Activated CD4-positive, alpha-beta T cell treated with anti-CD3 and anti-CD28 coated beads, Interleukin-10, Interleukin-2, amounts not matched to agents 100 ng/mL and 50 ng/mL, durations not matched to agents 16 hours and 8 hours (primary cell): ENCODE results near the gene TBC1D16.

Experiments used
- DNase-seq: peaks from one replicate; pipeline ENCODE4 v3.0.0-alpha.2; 2020

The TBC1D16 gene

DNA sequence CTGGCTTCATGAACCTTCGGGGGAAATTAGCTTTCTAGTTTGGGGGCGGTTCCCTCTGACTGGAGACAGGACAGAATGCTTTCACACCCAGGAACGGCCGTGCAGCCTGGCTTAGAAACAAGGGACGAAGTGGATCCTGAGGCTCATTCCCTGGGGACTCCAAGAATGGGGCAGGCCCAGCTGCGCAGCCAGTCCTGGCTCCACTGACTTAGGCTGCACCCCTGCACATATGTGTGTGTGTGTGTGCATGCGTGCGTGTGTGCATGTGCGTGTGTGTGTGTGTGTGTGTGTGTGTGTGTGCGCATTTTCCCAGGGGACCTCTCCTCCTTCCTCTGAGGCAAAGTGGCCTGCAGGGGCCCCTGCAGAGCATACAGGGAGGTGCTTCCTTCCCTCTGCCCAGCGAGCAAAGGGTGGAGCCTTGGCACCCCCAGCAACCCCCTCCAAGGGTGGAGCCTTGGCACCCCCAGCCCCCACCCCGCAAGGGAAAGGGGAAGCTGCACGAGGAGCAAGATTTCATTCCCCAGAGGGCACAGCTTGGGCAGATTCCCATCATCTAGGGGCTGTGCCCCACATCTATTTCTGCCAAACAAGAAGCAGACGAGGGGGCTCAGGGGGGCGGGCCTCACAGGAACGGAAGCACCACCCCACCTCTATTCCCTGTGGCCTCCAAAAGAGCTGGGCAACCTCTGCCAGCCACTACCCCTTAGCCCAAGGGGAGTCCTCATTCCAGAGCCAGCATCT, 98.9 kb downstream of the TBC1D16 start:
- DNase-seq: no peak

DNA sequence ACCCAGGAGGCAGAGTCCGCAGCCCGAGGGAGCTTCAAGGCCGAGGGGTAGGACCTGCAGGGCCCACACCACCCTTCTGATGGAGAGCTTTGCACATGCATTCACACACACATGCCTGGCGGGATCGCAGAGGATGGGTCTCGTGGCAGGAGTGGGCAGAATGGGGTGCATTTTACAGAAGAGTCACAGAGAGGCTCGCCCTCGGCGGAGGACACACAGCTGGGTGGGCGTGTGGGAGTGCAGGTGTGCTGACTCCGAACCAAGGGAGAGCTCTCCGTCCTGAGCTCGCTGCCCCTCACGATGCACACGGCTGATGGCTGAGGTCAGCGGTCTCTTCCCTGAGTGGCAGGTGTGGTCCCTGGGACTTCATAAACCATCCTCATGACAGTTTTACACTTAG, 99.6 kb downstream of the TBC1D16 start:
- no peak for DNase-seq

DNA sequence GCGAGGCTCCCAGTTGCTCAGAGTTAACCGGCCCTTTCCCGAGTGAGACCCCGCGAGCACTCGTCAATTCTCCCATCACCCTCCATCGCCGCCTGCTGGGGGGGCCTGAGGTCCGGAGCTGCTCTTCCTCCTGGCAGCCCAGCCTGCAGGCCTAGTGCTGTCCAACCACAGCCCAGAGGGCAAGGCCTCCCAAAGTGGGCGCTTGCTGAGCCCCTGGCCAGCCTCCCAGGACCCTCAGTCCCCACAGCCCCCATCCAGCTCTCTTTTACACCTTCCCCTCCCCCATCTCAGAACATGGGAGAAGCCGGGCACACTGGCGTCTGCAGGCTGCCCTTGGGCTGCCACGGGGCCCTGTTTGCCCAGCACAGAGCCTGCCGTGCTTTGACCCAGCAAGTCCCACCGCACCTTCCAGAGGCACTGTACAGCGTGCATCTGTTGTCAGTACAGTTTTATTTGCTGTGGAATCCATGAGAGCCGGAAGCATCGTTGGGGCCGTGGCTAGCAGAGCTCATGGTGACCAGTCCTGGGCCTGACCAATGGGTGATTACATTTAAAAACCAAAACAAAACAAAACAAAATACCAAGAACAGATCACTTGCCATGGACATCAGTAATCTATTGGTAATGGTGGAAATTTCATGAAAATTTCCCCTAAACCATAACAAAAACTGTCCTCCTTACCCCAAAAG, 100.3 kb downstream of the TBC1D16 start:
- no peak for DNase-seq

DNA sequence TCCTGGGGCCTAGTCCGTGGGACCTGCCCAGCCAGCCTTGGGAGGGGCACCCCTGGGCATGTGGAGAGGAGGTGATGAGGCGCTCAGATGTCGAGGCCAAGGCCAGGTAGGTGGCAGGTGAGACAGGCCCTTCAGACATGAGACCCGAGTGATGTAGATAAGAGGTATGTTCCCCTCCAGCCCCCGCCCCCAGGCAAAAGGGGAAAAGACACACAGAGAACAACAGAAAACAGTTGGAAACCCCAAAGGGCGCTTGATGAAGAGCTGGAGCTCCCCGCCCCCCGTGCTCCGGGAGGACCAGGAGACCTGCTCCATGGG, 101.1 kb downstream of the TBC1D16 start:
- DNase-seq: no peak

DNA sequence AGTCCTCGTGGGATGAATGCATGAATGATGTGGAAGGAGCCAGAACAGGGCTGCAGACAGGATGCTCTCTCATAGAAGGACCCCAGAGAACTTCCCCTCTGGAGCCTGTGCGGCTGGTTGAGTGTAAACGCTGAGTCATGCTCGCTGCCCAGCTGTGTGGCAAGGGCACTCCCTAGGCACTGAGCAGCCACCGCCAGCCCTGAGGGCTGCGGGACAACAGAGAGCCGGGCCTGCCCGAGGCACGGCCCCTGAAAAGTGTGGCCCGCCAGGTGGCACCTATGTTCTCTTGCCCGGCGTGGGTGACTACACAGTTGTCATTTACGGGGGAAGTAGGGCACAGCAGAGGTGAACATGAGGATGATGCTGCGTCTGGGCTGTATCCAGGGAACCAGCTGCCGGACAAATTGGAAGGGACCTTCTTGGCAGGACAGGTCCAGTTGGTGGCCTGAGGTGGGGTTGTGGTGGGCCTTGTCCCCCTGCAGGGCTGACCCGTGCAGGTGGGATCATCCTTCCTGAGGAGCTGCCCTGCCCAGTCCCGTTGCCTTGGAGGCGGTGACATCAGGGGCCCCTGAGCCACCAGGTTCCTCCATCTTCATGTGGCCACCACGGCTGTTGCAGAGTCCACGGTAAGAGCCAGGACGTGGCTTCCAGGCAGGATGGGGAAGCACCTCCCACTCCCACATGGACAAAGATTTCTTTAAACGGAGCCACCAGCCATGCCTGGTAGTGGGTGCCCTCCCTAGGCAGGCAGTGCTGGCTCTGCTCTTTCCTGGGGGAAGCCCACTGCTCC, 101.6 kb downstream of the TBC1D16 start:
- DNase-seq: peak; percentile 45

DNA sequence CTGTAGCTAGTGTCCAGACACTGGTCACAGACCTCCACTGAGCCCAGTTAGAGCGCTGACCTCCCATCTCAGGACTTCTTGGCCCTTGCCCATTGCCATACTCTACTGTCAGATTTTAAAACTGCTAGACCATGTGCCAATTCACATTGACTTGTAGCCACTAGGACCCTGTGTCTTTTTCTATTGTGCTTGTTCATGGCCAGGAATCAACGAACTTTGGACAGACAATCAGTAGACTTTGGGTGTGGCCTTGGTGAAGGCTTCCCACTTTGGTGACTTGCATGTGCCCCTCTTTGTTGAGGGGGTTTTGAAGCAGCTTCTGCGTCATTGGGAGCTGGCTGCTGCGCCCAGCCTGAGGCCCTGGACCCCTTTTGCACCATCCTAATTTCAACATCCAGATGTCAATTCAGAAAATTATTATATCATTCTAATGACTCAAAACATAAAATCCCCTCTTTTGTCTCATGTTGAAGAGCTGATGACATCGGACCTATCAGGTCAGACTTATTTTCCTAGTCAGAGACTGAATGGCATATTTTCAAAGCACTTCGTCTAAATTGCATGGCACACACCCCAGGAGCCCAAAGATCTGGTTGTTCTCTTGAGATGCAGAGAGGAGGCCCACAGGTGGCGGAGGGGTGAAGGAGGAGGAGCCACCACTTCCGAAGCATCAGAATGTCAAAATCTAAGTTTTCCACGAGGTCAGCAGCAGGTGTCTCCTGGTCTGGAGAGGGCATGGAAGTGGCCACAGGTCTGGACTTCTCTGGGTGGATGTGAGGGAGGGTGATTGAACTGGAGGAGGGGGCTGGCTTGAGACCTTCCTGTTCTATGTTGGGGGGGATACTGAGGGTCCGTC, 103.0 kb downstream of the TBC1D16 start:
- no peak for DNase-seq

- DNase-seq: no peak
Observed at GRCh38 chr17:79931817-79932309, 103.8 kb downstream of the TBC1D16 start.

DNA sequence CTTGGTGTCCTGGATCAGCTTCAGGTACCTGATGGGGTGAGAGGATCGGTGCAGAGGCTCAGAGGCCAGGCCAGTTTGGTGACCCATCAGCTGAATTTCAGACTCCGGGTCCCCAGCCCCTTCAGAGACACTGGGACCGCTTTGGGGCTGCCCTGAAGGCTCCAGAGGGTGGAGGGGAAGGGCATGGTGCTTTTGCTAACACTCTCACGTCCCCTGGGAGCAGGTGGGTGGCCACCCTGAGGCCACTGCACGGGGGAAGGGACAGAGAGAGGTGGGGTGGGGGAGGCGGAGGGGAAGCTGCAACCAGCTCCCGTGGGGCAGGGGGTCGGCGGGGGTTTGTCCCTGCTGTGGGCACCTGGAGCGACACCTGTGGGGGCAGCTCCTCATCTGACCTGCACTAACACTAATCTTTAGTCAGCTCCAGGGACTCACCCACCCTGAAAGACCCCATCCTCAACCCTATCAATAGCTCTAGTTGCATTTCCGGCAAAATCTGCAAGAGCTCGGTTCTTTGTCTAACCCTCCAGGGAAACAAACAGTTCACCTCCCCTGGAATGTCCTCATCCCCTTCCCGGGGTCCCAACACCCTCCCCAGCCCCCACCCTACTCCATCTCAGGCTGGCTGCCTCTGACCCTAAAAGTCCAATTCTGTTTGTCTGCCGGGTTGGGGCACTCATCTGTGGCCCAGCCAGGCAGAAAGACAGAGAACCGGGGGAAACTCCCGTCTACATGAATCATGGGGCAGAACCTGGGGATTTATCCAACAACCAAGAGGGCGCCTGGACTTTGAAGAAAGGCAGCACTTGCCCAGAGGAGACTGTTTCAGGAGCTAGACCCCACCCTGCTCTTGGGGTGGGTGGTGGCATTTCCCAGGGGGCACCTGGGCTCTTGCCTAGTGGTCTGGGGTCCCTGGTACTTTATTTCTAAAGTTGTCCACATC, 104.5 kb downstream of the TBC1D16 start:
- no peak for DNase-seq

DNA sequence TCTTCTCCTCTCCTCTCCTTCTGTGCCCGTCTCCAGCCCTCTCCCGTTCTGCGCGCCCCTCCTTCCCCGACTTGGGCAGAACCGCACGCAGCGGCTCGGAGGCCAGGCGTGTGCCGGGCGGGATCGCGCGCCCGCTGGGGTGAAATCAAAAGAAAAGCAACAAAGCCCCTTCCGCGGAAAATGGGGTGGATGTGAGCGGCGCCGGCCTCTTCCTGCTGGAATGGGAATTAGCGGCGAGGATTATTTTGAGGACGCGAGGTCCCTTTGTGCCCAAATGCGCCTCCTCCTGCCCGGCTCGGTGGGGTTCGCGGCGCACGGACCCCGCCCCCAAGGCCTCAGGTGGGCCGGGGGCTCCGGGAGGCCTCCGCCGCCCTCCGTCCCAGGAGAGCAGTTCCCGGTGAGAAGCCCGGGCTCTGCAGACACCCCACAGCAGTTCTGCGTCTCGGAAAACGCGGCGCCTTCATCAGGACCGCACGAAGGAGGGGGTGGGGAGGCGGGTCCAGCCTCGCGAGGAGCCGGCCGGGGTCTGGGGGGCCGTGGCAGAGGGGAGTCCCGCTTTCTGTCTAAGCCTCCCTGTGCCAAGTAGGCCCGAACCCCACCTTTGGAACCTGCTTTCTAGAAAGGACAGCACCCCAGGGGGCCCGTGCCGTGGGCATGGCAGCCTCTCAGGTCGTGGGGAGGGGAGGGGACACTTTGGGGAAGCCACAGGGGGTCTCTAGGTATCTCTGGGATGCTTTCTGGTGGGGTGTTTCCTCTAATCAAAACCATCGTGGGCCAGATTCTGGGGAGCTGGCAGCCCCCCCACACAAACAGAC, 105.4 kb downstream of the TBC1D16 start:
- no peak for DNase-seq

DNA sequence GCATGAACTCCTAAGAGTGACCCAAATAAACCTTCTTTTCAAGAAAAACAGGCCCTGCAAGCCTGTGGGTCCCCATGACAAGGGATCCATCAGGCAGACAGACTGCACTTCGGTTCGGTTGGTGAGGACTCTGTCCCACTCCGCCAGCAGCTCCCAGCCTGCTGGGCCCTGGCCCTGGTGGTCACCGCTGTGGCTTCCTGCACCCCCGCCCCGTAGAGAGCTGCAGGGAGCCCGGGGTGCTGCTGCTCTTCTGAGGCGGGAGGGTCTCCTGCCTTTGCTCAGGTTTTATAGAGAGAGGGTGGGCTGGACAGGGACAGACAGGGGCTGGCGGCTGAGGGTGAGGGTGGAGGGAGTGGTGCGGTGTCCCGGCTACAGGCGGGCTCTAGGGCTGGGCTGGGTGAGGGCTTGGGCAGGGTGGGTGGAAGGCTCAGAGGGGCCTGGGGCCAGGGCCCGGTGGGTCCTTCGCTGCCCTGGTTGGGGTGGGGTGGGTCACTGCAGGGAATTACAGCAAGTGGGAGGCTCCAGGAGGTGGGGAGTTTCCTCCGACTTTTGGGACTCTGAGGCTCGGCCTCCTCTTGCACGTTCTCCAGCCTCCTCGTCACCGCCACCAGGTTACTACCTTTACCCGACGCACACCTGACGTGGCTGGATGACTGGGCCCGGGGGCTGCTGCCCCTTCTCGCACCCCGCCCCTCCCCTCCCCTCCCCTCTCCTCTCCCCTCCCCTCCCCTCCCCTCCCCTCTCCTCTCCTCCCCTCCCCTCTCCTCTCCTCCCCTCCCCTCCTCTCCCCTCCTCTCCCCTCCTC, 106.2 kb downstream of the TBC1D16 start:
- DNase-seq: no peak

DNA sequence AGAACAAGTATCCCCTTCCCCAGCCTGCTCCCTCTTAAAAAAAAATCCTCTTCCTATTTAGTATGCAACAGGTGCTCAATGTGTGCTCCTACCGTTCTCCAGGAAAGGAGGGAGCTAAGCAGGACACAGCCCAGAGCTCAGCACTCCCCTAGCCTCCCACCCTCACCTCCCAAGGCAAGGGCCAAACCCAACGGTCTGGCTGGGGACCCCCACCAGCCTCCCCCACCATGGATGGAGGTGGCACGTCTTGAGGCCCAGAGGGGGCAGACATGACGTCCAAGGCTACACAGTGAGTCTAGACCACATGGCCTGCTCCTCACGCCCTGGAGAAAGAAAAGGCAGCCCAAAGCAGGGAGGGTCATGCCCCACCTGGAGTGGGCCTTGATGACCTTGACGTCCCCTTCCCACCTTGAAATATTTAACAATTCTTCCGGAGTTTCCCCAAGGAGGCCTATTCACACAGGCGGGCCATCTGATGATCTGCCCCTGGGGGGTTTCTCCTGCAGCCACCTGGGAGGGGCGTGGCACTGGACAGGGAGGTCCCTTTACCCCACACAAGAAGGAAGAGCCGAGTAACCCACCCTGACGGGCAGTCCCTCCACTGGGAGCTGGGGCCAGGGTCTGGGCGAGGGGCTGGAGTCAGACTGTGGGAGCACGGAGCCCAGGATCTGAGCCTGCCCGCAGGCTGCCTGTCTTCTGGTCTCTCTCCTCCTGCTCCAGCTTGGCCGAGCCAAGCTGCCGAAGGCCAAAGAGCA, 107.0 kb downstream of the TBC1D16 start:
- no peak for DNase-seq

GRCh38 chr17:79927688-79928501, 107.8 kb downstream of the TBC1D16 start:
- DNase-seq: no peak

GRCh38 chr17:79927136-79927661, 108.5 kb downstream of the TBC1D16 start:
- DNase-seq: no peak

DNA sequence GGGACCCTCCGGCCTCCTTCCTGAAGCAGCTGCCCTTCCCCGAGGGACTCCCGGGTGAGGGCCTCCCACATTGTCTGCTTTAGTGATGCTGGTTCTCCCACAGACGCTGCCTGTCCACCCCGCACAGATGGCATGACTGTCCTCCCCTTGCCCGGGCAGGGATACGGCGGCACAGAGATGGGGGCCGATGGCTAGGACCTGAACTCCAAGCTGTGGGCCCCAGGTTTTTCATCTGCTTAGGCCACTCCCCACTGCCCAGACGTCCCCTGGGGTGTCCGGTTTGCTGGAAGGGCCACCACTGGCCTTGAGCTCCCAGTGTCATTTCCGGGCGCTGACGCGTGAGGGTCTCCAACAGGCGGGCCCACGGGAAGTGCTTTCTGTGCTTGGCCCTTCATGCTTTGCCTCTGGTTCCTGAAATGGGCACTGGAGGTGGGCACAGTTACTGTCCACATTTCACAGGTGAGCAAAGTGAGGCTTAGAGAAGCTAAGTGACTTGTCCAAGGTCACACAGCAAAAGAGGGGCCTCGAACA, 109.0 kb downstream of the TBC1D16 start:
- DNase-seq: no peak

DNA sequence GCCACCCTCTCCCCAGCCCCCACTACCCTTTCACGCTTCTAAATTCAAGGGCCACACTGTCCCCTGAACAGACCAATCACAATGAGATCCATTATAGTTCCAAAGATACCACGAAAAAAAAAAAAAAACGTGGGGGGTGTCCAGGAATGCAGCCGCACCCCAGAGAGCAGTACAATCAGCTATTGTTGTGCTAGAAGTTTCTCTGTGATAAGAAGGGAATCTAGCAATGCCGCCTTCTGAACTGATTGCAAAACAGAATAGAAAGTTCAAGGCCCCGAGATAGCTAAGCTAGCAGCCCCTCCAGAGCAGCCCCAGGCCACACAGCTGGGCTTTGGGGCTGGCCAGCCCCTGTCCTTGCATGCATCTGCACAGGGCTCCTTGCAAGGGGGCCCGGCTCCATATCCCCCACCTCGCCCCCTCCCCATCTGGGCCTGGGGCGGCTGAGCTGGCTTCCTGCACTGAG, 109.5 kb downstream of the TBC1D16 start:
- no peak for DNase-seq

GRCh38 chr17:79925242-79925957, 110.3 kb downstream of the TBC1D16 start:
- no peak for DNase-seq

DNA sequence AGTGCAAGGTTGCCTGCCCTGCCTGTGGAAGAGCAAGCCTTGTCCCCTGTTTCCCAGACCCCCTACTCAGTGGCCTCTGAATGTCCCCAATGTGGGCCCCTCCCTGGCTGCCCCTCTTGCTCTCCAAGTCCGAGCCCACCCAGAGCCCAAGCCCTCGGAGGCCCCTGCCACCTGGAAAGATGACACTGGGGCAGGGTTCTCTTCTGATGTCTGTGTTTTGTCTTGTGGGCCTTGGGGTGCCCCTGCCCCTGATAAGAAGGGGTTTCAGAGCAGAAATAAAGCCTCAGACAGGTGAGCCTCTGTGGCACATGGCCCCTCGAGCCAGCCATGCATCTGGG, 111.1 kb downstream of the TBC1D16 start:
- DNase-seq: no peak
